ENCODE data around the gene LTA4H.

- TF ChIP-seq CTCF (conservative IDR thresholded peaks at IDR 0.05; ENCODE audit: low read depth, low read length) (no peak), EZH2 (IDR thresholded peaks at IDR 0.05; ENCODE audit: borderline replicate concordance, low read depth, low read length, poor library complexity, severe bottlenecking) (no peak)
Measured at GRCh38 chr12:96064966-96065365, 29.6 kb upstream of the LTA4H start.

All from A673 (cell line).